HG02759 (cell line): ENCODE measurements around the gene ACTL8.

Experiments
- ATAC-seq: cut with Tn5 transposase; IDR thresholded peaks from one replicate; pipeline ENCODE4 v1.9.1; 2021; ENCODE audit warnings: mild to moderate bottlenecking, moderate library complexity; ENCODE audit not compliant: unreplicated experiment

Gene ACTL8

DNA sequence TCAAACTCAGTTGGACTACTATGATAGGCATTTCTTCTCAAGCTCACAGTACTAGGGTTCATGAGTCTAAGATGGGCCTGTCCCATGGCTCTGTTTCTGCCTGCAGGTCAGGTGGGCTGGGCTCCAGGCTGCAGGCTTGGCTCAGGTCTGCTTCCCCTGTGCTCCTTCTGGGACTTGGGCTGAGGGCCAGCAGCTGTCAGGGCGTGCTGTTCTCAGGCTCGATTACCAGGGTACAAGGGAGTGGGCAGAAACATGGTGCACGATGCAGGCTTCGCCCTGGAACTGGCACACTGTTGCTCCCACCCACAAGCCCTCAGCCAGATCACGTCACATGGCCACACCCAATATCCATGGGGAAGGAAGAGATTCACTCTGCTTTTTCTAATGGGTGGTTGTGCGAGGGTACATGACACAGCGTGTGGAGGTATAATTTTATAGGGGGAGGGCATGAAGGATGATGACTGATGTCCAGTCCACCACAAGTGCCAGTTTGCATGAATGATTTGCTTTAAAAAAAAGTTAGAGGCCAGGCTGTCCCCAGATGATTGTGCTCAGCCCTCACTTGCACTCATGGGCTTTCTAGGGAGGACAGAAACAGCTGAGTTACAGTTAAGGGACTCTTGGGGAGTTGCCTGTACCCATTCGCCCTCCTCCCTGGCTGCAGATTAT, 118.0 kb downstream of the ACTL8 start:
- no peak for ATAC-seq

- no peak for ATAC-seq
These were observed 119.1 kb downstream of the ACTL8 start for GRCh38 chr1:17874231-17874630.

GRCh38 chr1:17874710-17875109, 119.6 kb downstream of the ACTL8 start:
- ATAC-seq, result no peak

DNA sequence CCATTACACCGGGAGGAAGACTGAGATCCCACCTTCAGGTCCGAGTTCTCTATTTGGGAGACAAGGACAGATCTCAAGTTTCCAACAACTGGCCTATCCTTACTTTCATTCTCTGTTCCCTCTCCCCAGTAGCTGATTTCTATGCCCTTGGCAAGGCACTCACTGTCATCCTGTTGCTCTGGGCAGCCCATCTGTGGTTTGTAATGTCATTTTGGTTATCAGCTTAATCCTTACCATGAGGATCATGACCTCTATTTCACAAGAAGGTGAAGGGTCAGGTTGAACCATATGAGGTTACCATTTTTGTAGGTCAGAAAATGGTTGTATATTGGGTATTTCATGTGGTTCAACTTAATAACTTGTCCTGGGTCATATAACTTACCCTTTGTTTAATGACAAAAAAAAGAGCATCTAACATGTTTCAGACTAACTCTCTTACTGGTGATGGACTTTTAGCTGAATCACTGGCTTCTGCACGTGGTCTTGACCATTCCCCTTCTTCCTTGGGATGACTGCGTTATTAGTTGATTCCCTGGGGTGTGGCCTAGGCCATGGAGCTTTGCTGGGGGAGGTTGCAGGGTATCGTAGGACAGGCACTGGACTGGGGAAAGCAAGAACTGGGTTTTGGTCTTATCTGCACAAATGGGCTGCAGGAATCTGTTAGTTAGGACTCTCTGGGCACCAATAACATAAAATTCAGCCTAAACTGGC, 120.2 kb downstream of the ACTL8 start:
- ATAC-seq, result no peak

DNA sequence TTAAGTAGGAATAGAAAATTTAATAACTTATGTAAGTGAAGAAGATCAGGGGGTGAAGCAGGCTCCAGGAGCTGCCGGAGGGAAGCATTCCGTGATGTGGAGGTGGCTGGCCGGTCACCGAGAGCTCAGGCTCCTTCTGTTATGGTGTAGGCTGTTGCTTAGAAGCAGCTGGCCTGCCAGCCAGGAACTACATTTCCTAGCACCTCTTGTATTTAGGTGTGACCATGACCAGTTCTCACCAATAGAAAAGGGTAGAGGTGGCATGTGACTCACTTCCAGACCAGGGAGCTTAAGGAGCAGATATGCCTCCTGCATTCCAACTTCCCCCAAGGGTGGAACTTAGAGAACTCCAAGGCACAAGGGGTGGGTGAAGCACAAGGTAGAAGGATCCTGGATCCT, 120.7 kb downstream of the ACTL8 start:
- no peak for ATAC-seq
